ENCODE results near the gene ZNF565.
"Not testable (repeated sequence)": the region's sequence is repeated elsewhere in the genome, so short reads cannot be mapped to it uniquely, and the experiment has no call there.

The ZNF565 gene

DNA sequence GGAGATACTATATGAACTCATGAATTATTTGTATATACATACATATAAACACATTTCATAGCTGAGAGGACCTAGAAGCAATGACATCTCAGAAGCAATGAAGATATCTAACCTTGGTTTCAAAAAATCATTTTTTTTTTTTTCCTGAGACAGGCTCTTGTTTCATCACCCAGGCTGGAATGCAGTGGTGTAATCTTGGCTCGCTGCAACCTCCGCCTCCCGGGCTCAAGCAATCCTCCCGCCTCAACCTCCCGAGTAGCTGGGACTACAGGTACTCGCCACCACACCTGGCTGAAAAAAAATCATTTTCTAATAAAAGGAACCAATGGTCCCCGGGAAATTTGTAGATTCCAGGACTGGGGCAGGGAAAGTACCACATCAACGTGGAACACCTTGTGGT lies 4.0 kb downstream of the ZNF565 start:
- DNase-seq: no peak

DNA sequence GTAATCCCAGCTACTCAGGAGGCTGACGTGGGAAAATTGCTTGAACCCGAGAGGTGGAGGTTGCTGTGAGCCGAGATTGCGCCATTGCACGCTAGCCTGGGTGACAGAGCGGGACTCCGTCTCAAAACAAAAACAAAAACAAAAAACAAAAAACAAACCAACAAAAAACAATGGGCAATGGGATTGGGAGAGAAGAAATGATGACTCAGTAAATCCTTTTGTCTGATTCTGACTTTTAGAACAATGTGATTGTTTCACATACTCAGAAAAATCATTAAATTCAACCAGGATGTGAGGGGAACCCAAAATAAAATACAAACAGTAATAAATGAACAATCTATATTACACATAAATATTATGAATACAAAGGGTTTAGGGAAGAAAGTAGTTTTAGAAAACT lies 5.1 kb downstream of the ZNF565 start:
- DNase-seq: no peak

DNA sequence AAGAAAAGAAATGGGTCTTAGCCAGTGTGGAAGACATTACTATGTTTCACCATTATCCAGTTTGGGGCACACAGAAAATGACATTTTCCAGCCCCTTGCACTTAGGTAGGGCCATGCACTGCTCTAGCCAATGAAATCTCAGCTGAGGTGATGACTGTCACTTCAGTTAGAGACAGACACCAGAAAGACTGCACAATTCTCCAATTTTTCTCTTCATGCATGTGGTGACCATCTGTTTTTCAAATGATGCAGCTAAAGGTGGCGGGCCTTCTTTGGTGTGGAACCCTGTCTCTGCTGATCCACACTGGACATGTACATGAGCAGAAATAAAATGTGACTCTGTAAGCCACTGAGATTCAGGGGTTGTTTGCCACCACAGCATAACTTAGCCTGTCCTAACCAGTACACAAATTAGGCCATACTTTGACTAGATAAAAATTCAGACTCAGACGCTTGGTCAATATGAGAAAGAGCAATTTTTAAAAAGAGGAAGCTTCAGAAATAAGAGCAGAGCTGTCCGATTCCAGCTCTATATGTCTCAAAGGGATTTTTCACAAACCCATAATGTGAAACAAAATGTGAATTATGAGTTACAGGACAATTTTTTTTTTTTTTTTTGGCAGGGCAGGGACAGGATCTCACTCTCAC lies 6.7 kb downstream of the ZNF565 start:
- no peak for DNase-seq

DNA sequence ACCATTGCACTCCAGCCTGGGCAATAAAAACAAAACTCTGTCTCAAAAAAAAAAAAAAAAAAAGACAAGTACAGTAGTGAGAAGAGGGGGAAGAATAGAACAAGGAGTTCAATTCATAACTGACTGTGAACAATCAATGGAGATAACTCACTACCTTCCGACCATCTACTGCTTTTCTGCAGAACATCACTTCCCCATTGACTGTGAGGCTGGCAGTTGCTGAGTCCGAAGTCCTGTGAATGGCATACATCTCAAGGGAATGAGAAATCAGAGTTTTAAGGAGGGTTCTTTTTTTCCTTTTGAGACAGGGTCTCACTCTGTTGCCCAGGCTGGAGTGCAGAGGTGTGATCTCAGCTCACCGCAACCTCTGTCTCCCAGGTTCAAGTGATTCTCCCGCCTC lies 11.2 kb downstream of the ZNF565 start:
- no peak for DNase-seq

DNA sequence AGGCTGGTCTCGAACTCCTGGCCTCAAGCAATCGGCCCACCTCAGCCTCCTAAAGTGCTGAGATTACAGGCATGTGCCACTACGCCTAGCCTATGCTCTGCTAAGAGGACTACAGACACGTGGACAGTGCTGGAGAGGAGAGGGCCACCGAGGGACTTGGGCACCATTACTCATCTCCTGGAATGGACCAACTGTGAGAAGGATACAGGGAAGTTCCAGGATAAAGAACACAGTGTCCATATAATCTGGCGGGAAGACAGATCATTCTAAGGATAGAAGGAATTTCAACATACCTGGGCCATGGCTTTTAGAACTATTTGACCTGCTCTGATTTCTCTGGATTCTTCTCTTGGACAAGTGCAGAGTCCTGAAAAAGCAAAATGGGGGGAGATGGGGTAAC lies 12.8 kb downstream of the ZNF565 start:
- no peak for DNase-seq

DNA sequence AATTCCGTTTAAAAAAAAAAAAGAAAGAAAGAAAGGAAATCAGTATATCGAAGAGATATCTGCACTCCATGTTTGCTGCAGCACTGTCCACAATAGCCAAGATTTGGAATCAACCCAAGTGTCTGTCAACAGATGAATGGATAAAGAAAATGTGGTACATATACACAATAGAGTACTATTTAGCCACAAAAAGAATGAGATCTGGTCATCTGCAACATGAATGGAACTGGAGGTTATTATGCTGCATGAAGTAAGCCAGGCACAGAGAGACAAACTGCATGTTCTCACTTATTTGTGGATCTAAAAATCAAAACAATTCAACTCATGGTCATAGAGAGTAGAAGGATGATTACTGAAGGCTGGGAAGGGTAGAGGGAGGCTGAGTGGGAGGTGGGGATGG lies 16.3 kb downstream of the ZNF565 start:
- DNase-seq: no peak

DNA sequence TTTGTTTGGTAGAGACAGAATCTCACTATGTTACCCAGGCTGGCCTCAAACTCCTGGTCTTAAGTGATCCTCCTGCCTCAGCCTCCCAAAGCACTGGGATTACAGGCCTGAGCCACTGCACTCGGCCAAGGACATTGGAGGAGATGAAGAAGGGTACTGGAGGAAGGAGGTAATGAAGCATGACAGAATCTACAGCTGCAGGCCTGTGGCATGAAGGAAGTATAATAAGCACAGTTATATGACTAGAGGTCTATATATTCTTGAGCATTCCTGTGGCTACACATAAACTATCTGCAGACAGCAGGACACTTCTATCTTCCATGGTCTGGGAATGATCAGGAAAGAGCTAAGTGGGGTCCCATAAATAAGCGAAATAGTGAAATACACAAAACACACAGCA lies 18.2 kb downstream of the ZNF565 start:
- DNase-seq: no peak

DNA sequence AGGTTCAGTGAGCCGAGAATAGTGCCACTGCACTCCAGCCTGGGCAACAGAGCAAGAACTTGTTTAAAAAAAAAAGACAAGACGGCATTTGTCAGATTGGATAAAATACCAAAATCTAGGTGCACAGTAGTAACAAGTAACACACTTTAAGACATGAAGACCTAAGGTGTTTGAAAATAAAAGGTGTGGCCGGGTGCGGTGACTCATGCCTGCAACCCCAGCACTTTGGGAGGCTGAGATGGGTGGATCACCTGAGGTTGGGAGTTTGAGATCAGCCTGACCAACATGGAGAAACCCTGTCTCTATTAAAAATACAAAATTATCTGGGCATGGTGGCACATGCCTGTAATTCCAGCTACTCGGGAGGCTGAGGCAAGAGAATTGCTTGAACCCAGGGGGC lies 27.7 kb downstream of the ZNF565 start:
- DNase-seq: not testable (repeated sequence)

DNA sequence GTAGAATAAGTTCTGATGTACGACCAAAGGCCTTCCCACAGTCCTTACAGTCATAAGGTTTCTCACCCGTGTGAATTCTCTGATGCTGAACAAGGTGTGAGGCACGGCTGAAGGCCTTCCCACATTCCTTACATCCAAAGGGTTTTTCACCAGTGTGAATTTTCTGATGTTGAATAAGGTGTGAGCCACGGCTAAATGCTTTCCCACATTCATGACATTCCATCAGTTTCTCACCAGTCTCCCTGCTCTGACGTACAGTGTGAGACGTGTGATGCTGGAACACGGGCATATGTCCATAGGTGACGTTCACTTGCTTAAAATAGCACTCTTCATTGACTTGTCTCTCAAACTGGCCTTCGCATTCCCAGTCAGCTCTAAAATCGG lies 31.2 kb downstream of the ZNF565 start:
- no peak for DNase-seq

DNA sequence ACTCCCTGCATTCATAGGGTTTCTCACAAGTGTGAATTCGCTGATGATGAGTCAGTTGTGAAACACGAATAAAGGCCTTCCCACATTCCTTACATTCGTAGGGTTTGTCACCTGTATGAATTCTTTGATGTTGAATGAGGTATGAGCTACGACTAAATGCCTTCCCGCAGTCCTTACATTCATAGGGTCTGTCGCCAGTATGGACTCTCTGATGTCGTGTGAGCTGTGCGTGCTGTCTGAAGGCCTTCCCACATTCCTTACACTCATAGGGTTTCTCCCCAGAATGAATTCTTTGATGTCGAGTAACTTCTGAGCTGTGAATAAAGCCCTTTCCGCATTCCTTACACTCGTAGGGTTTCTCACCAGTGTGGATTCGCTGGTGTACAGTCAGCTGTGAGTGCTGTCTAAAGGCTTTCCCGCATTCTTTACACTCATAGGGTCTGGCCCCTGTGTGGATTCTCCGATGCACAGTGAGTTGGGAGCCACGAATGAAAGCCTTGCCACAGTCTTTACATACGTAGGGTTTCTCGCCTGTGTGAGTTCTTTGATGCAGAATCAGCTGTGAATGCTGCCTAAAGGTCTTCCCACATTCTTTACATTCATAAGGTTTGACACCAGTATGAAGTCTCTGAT lies 31.7 kb downstream of the ZNF565 start:
- no peak for DNase-seq

DNA sequence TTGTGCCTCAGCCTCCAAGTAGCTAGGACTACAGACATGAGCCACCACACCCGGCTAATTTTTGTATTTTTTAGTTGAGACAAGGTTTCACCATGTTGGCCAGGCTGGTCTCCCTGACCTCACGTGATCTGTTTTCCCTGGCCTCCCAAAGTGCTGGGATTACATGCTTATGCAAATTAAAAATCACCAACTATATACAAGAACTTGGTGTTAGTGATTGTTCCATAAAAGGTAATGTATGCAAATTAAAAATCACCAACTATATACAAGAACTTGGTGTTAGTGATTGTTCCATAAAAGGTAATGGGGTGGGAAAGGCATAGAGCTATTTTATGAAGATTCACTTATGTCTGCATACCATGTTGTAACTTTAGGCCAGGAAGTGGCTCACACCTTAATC lies 35.4 kb downstream of the ZNF565 start:
- not testable (repeated sequence) for DNase-seq

DNA sequence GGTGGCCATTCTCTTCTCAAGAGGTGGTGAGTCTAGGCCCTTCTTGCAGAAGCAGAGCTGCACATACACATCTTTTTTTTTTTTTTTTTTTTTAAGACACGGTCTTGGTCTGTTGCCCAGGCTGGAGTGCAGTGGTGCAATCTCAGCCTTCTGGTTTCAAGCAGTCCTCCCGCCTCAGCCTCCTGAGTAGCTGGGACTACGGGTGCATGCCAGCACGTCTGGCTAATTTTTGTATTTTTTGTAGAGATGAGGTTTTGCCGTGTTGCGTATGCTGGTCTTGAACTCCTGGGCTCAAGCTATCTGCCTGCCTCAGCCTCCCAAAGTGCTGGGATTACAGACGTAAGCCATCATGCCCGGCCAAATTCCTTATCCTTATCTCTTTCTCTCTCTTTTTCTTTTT lies 40.6 kb downstream of the ZNF565 start:
- not testable (repeated sequence) for DNase-seq

DNA sequence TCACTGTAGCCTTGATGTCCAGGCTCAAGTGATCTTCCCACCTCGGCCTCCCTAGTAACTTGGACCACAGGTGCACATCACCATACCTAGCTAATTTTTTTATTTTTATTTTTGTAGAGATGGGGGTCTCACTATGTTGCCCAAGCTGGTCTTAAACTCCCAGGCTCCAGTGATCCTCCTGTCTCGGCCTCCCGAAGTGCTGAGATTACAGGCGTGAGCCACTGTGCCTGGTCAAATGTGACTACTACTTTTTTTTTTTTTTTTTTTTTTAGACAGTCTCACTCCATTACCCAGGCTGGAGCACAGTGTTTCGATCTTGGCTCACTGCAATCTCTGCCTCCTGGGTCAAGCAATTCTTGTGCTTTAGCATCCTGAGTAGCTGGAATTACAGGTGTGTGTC lies 41.6 kb downstream of the ZNF565 start:
- no peak for DNase-seq

DNA sequence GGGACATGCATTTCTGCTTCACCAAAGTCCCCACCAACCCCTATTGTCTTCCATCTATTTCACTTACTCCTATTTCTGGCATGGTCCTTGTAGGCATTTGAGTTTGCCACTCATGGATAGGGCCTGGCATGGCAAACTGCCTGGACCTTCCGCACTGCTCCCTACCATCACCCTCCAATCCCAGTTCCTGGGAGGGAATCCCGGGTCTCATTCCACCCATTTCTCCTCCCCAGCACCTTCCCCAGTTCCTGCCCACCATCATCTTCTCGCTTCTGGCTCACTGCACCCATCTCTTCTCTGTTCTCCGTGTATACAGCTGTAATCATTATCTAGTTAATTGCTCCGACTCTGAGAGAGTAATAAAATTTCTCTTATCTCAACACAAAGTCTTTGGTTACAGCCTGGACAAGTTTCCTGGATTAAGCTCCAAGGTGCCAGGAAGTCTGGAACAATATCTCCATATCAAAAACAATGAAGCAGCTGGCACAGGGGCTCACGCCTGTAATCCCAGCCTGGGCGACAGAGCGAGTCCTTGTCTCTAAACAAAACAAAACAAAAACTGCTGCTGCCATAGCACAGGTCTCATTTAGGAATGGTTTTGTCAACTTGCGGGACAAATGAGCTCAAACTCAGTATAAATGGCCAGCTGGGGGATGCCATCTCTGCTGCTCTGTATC lies 45.2 kb downstream of the ZNF565 start:
- no peak for DNase-seq

DNA sequence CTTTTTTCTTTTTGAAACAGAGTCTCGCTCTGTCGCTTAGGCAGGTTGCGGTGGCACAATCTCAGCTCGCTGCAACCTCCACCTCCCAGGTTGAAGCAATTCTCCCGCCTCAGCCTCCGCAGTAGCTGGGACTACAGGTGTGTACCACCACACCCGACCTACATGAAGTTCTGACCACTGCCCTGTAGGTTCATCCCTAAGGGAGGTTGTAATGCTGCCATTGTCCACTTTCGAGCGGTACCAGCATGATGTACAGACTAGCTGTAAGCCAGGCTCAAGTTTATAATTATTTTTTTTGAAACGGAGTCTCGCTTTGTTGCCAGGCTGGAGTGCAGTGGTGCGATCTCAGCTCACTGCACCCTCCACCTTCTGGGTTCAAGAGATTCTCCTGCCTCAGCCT lies 50.7 kb downstream of the ZNF565 start:
- DNase-seq: no peak

DNA sequence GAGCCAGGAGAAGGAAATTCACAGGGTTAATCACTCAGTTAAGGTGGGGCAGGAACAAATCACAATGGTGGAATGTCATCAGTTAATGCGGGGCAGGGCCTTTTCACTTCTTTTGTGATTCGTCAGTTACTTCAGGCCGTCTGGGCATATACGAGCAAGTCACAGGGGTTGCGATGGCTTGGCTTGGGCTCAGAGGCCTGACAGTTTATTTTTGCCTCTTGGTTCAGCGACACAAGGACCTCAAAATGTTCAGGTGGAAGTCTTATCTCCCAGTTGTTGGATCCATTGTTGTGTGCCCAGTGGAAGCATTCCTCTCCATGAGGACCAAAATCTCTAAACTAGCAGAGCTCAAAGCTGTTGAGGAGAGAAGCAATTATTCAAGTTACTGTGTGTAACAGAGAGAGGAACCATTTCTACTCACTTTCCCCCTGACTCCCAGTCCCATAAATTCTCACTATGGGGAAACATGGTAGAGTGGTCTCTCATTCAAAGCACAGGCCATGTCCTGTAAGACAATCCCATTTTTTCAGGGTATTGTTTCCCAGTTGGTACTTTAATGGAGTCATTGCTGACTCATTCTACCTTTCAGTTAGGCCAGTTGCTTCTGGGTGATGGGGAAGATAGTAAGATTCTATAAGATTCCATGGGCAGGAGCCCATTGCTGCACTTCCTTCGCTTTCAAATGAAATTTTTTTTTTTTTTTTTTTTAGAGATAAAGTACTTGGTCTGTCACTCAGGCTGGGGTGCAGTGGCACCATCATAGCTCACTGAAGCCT lies 53.5 kb downstream of the ZNF565 start:
- DNase-seq: no peak

DNA sequence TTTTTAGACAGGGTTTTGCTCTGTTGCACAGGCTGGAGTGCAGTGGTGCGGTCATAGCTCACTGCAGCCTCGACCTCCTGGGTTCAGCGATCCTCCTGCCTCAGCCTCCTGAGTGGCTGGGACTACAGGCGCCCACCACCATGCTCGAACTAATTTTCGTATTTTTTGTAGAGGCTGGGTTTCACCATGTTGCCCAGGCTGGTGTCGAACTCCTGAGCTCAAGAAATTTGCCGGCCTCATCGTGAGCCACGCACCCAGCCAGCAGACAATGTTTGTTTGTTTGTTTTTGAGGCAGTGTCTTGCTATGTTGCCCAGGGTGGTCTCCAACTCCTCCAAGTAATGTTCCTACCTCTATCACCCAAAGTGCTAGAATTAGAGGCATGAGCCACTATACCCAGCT lies 61.3 kb downstream of the ZNF565 start:
- DNase-seq: no peak

DNA sequence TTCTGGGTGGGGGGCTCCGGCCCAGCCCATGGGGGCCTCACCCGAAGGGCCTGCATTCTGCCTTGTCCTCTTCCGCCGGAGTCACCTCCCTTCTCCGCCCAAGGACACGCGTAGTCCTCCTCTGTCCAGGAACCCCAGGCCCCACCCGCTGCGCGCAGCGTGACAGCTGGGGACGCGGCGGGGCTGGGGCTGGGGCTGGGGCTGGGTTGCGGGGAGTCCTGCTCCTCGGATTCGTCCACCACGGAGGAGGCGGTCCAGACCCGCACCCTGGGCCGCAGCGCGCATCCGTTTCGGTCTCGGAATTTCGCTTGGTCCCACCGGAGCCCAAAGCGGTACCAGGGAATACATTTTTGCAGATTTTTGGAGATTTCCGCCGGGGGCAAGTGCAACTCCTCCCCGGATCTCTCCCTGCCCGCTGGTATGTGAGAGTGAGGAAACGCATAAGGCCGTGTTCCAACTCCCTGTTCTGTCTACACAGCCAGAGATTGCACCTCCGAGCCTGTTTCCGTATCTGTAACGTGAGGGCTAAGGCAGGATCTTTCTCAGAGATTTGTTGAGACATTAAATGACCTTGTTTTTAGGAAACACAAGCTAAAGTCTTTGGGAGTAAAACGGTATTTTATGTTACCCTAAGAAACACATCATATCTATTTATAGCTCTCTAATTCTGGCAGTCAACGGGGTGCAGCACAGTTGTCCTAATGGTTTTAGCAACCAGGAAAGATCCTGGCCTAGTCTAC lies 61.9 kb downstream of the ZNF565 start, which contains the start of gene COX7A1:
COX7A1 (minus strand) TSS at position 96 of the 740 bp plus-strand sequence; CDS start at position 56, 40 bp downstream.
- no peak for DNase-seq

DNA sequence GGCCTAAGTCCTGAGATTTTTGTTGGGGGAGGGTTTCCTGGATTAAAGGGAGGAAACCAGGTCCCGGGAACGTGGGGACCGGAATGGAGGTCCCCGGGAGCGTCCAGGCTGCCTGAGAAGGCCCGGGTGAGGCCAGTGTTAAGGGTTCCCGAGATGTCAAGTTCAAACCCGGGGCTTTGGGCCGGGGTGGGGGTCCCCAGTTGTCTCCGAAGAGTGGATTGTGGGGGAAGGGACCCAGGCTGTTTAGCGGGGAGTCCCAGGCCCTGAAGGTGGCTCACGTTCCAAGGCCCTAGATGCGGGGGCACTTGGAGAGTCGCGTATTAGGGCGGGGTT lies 62.5 kb downstream of the ZNF565 start:
- DNase-seq: no peak

DNA sequence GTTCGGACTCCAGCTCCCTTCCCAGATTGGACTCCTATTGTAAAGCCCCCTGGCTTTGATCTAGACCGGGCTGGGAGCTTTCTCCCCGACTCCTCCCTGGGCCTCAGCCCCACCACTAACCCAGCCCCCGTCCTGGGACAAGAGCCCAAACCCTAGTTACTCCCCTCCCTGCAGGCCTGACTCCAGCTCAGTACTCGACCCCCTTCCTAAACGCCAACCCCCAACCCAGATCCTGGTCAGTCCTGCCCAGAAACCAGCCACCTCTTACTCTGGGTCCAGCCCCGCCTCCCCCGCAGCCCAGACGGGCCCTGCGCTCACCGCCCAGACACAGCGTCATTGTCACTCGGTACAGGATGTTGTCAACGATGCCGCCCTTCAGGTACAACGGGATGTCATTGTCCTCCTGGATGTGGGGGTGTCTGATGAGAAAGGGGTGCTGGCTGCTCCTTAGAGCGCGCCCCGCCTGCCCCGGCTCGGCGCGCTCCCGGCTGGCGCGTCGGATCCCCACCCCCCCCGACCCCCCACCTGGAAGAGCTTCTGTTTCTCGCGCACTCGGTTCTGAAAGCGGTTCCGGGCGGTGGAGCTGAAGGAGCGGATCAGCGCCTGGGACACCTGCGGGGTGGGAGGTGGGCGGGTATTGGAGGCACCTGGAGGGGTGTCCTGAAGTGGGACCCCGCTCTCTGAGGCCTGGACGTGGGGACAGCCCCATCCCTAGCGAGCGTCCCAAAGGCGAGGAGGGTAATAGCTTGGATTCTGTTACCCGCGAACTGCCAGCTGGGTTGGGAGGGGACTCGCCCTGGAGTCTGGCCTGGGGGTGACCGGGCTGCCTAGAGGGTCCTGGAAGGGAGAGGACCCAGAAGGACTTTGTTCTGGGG lies 63.1 kb downstream of the ZNF565 start:
- DNase-seq: no peak

DNA sequence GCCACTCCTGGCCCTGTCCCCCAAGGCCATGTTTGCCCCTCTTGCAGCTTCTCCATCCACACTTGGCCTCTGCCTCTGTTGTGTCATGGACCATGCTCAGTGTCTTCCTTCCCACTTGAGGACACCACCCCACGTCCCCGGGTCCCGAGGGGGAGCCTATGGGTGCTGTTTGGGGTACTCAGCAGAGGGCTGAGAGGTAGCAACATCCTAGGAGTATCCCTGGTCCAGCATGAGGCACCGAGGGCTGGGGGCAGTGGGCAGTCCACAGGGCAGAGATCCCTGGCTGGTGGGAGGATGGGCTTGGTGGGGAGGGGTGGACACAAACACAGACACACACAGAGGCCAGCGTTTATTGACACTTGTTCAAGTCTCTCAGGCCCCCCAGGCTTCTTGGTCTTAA lies 63.9 kb downstream of the ZNF565 start:
- DNase-seq: no peak
